Measurements from ENCODE around the gene HNRNPUL2.

Gene HNRNPUL2

GRCh38 chr11:62688491-62688890 lies 38.8 kb downstream of the HNRNPUL2 start:
- no peak overlapping the region for H3K4me3 ChIP-seq (ENCODE audit: control insufficient read depth, low read depth, low read length)
- TF ChIP-seq CTCF (IDR thresholded peaks at IDR 0.05; ENCODE audit: control insufficient read depth, insufficient read depth, low read depth, low read length, missing control alignments), result no peak
- DNase-seq (ENCODE audit: low read depth), result no peak

GRCh38 chr11:62687508-62688396 lies 39.5 kb downstream of the HNRNPUL2 start:
- no peak overlapping the region for H3K4me3 ChIP-seq (ENCODE audit: control insufficient read depth, low read depth, low read length)
- no peak for DNase-seq (ENCODE audit: low read depth)
- no peak for TF ChIP-seq CTCF (IDR thresholded peaks at IDR 0.05; ENCODE audit: control insufficient read depth, insufficient read depth, low read depth, low read length, missing control alignments)

- DNase-seq (ENCODE audit: low read depth), result no peak
- no peak for TF ChIP-seq CTCF (IDR thresholded peaks at IDR 0.05; ENCODE audit: control insufficient read depth, insufficient read depth, low read depth, low read length, missing control alignments)
These were observed 44.7 kb downstream of the HNRNPUL2 start for GRCh38 chr11:62682518-62682917.

GRCh38 chr11:62680825-62681240 lies 46.4 kb downstream of the HNRNPUL2 start:
- peak; percentile 63 for TF ChIP-seq CTCF (IDR thresholded peaks at IDR 0.05; ENCODE audit: control insufficient read depth, insufficient read depth, low read depth, low read length, missing control alignments)
- DNase-seq (ENCODE audit: low read depth), result no peak
- H3K4me3 ChIP-seq (ENCODE audit: control insufficient read depth, low read depth, low read length), result no peak overlapping the region

More at GRCh38 chr11:62682518-62682917, 44.7 kb downstream of the HNRNPUL2 start:
- H3K4me3 ChIP-seq (ENCODE audit: control insufficient read depth, low read depth, low read length), result no peak overlapping the region

GRCh38 chr11:62678770-62679696 lies 48.2 kb downstream of the HNRNPUL2 start, which contains the start of gene UBXN1:
Gene UBXN1, minus strand, starts transcription at chr11:62679073. Its CDS starts 150 bp downstream, at chr11:62678923.
- no peak for TF ChIP-seq CTCF (IDR thresholded peaks at IDR 0.05; ENCODE audit: control insufficient read depth, insufficient read depth, low read depth, low read length, missing control alignments)
- peak within 1 kb of the TSS; percentile 96 for H3K4me3 ChIP-seq (ENCODE audit: control insufficient read depth, low read depth, low read length)
- DNase-seq (ENCODE audit: low read depth), result no peak

- no peak for TF ChIP-seq CTCF (IDR thresholded peaks at IDR 0.05; ENCODE audit: control insufficient read depth, insufficient read depth, low read depth, low read length, missing control alignments)
- H3K4me3 ChIP-seq (ENCODE audit: control insufficient read depth, low read depth, low read length), result peak overlapping the region; percentile 96
- no peak for DNase-seq (ENCODE audit: low read depth)
These were observed 48.9 kb downstream of the HNRNPUL2 start for GRCh38 chr11:62678433-62678769.

Measured in AG09309 (cell line).